ENCODE data around the gene TXNDC16.

DNA sequence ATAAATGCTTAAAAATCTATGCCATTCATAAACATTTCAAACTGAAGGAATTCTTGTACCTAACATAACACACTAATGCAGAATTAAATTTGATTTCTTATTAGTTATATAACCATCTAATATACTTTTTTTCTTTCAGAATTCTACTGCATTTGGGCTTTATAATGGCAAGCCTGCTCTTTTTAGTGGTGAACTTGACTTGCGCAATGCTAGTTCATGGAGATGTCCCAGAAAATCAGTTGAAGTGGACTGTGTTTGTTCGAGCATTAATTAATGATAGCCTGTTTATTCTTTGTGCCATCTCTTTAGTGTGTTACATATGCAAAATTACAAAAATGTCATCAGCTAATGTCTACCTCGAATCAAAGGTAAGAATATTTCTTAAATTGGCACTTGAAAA lies 47.7 kb upstream of the TXNDC16 start:
- TF ChIP-seq CTCF (IDR thresholded peaks at IDR 0.05; ENCODE audit: low read depth, low read length) (no peak), POLR2A (IDR thresholded peaks at IDR 0.05; ENCODE audit: extremely low read depth, insufficient read length) (no peak)
